ENCODE data around the gene DDX54.

DDX54 gene

GRCh38 chr12:113172185-113172584 lies 13.1 kb downstream of the DDX54 start:
- no peaks in the 10 kb centered on the region for H3K9me2 ChIP-seq (ENCODE audit: low read depth, low read length)
- H3K9me3 ChIP-seq (ENCODE audit: low read length), result peaks cover 5% of the 10 kb centered on the region; the same call in 1 of the 2 replicates
- H3K4me1 ChIP-seq (ENCODE audit: insufficient read depth, low read length, severe bottlenecking), result peaks cover 74% of the 10 kb centered on the region
- H3K79me2 ChIP-seq (ENCODE audit: insufficient read depth, low read length), result no peaks in the 10 kb centered on the region
- no peak overlapping the region for H2AFZ ChIP-seq (ENCODE audit: low read length)
- peaks cover 90% of the 10 kb centered on the region for H3K36me3 ChIP-seq (ENCODE audit: insufficient read depth, low read length)
- H3K27ac ChIP-seq (ENCODE audit: low read depth, low read length, poor library complexity, severe bottlenecking), result peak overlapping the region; percentile 98
- H3F3A ChIP-seq (ENCODE audit: insufficient read depth, low read length), result no peaks in the 10 kb centered on the region
- TF ChIP-seq EZH2 (IDR thresholded peaks at IDR 0.05; ENCODE audit: borderline replicate concordance, low read length), result no peak
- TF ChIP-seq CTCF (IDR thresholded peaks at IDR 0.05; ENCODE audit: low read length), result no peak
- H3K27me3 ChIP-seq (ENCODE audit: insufficient read depth, low read length), result no peaks in the 10 kb centered on the region
- peak overlapping the region; percentile 41 for H3K4me2 ChIP-seq (ENCODE audit: low read length)
- peak overlapping the region; percentile 80 for H3K9ac ChIP-seq (ENCODE audit: low read length)
- peak overlapping the region; percentile 29 for H3K4me3 ChIP-seq (ENCODE audit: low read depth, low read length, poor library complexity, severe bottlenecking)
- no peaks in the 10 kb centered on the region for H4K20me1 ChIP-seq (ENCODE audit: insufficient read depth, low read length)

- Histone ChIP-seq H3K4me3 (ENCODE audit: low read depth, low read length, poor library complexity, severe bottlenecking) (peak overlapping the region; percentile 29), H3K9me3 (ENCODE audit: low read length) (no peaks in the 10 kb centered on the region), H3F3A (ENCODE audit: insufficient read depth, low read length) (no peaks in the 10 kb centered on the region), H3K4me2 (ENCODE audit: low read length) (peak overlapping the region; percentile 41), H3K27me3 (ENCODE audit: insufficient read depth, low read length) (no peaks in the 10 kb centered on the region), H4K20me1 (ENCODE audit: insufficient read depth, low read length) (no peaks in the 10 kb centered on the region), H3K36me3 (ENCODE audit: insufficient read depth, low read length) (peaks cover 90% of the 10 kb centered on the region), H3K9me2 (ENCODE audit: low read depth, low read length) (no peaks in the 10 kb centered on the region), H3K4me1 (ENCODE audit: insufficient read depth, low read length, severe bottlenecking) (peaks cover 81% of the 10 kb centered on the region), H3K27ac (ENCODE audit: low read depth, low read length, poor library complexity, severe bottlenecking) (peak overlapping the region; percentile 98), H3K9ac (ENCODE audit: low read length) (peak overlapping the region; percentile 80), H3K79me2 (ENCODE audit: insufficient read depth, low read length) (no peaks in the 10 kb centered on the region), H2AFZ (ENCODE audit: low read length) (no peak overlapping the region)
- TF ChIP-seq EZH2 (IDR thresholded peaks at IDR 0.05; ENCODE audit: borderline replicate concordance, low read length), result no peak
- TF ChIP-seq CTCF (IDR thresholded peaks at IDR 0.05; ENCODE audit: low read length), result no peak
Observed at GRCh38 chr12:113171543-113171942, 13.7 kb downstream of the DDX54 start.

GRCh38 chr12:113170926-113171325 lies 14.4 kb downstream of the DDX54 start:
- H3K9me3 ChIP-seq (ENCODE audit: low read length), result no peaks in the 10 kb centered on the region
- H3K9me2 ChIP-seq (ENCODE audit: low read depth, low read length), result no peaks in the 10 kb centered on the region
- H3K79me2 ChIP-seq (ENCODE audit: insufficient read depth, low read length), result no peaks in the 10 kb centered on the region
- no peaks in the 10 kb centered on the region for H4K20me1 ChIP-seq (ENCODE audit: insufficient read depth, low read length)
- TF ChIP-seq CTCF (IDR thresholded peaks at IDR 0.05; ENCODE audit: low read length), result no peak
- H3F3A ChIP-seq (ENCODE audit: insufficient read depth, low read length), result no peaks in the 10 kb centered on the region
- peak overlapping the region; percentile 98 for H3K27ac ChIP-seq (ENCODE audit: low read depth, low read length, poor library complexity, severe bottlenecking)
- H3K4me2 ChIP-seq (ENCODE audit: low read length), result peak overlapping the region; percentile 45
- peak overlapping the region; percentile 29 for H3K4me3 ChIP-seq (ENCODE audit: low read depth, low read length, poor library complexity, severe bottlenecking)
- H3K4me1 ChIP-seq (ENCODE audit: insufficient read depth, low read length, severe bottlenecking), result peaks cover 86% of the 10 kb centered on the region
- H2AFZ ChIP-seq (ENCODE audit: low read length), result no peak overlapping the region
- no peaks in the 10 kb centered on the region for H3K27me3 ChIP-seq (ENCODE audit: insufficient read depth, low read length)
- peak overlapping the region; percentile 80 for H3K9ac ChIP-seq (ENCODE audit: low read length)
- H3K36me3 ChIP-seq (ENCODE audit: insufficient read depth, low read length), result peaks cover 90% of the 10 kb centered on the region
